Adipocyte (in vitro differentiated cells): ENCODE results near the gene MAD2L2.

Source experiments
- DNase-seq: peaks from one replicate; pipeline ENCODE4 v3.0.0-alpha.2; 2015; ENCODE audit warnings: low read depth
- H3K27me3 ChIP-seq: replicated peaks from 2 replicates; pipeline ENCODE4 v1.7.0; 2013; ENCODE audit warnings: mild to moderate bottlenecking, low read length, moderate library complexity; ENCODE audit not compliant: control insufficient read depth, insufficient read depth
- H3K36me3 ChIP-seq: 2 replicates; pipeline ENCODE4 v1.7.0; 2013; ENCODE audit warnings: low read length, mild to moderate bottlenecking, moderate library complexity; ENCODE audit not compliant: control insufficient read depth, insufficient read depth, severe bottlenecking
- H3K4me1 ChIP-seq: 2 replicates; pipeline ENCODE4 v1.7.0; 2013; ENCODE audit warnings: mild to moderate bottlenecking, low read length, moderate library complexity; ENCODE audit not compliant: control insufficient read depth, insufficient read depth
- H3K4me3 ChIP-seq: 2 replicates; pipeline ENCODE4 v1.7.0; 2013; ENCODE audit warnings: mild to moderate bottlenecking, low read length, moderate library complexity
- H3K9ac ChIP-seq: 2 replicates; pipeline ENCODE4 v1.7.0; 2013; ENCODE audit warnings: mild to moderate bottlenecking, low read length, moderate library complexity
- H3K9me3 ChIP-seq: 2 replicates; pipeline ENCODE4 v1.7.0; 2013; ENCODE audit warnings: mild to moderate bottlenecking, low read length, moderate library complexity; ENCODE audit not compliant: control insufficient read depth

The MAD2L2 gene

DNA sequence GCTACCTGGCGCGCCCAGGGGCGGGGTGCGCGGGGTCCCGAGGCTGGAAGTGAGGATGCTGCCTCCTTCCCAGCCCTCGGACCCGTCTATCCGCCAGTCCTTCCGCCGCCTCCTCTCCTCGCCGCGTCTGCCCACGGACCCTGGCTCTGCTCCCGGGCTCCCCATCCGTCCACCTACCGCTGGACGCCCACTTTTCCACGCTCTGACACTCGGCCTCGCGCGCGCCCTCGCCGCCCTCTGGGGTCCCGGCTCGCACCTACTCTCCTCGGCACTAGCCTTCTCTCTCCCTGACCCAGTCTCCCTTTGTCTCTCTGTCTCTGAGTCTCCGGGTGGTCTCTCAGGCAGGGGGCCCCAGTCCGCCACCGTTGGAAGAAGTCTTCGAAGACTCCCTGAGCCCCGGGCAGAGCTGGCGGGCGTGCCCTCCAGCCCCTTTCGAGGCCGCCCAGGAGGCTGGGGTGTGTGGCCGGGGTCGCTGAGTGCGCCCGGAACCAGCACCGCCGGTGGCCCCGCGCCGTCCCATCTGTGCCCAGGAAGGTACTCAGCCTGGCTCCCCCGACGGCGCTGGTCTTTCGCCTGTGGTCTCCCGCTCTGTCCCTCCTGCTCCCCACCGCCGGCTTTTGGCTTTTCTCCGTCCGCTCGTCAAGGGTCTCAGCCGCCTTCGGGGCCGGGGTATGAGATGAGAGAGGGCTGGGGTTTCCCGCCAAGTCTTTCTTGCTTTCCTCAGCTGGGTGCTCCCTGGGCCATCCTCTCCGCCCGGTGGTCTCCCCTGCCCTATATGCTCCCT is 11.2 kb upstream of the MAD2L2 start:
- H3K9ac ChIP-seq = no peak overlapping the region
- H3K27me3 ChIP-seq = peaks cover 52% of the 10 kb centered on the region
- no peak overlapping the region for H3K4me3 ChIP-seq
- peaks cover 4% of the 10 kb centered on the region for H3K4me1 ChIP-seq
- no peaks in the 10 kb centered on the region for H3K9me3 ChIP-seq
- H3K36me3 ChIP-seq = no peaks in the 10 kb centered on the region
- no peak for DNase-seq

DNA sequence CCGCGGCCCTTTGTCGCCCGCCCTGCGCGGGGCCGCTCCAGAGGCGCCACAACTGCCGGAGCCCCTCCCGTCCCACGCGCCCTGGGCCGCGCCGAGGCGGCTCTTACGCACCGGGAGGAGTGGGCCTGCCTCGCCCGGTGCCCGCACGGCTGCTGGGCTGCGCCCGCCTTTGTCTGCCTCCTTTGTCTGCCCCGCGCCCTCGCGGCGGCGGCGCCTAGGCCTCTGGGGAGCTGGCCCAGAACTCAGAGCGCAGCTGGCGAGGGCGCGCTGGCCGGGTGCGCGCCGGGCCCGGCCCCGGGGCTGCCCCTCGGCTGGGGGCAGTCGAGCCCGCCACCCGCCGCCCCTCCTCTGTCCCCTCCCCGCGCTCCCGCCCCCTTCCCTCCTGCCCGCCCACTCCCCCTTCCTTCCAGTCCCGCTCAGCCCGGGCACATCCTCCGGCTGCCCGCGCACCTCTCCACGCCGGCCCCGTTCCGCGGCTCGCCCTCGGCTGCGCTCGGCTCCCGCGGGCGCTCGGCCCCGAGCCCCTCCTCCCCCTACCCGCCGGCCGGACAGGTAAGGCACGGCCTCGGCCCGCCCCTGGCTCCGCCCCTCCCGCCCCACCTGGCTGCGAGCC is 10.5 kb upstream of the MAD2L2 start, which contains the start of gene DRAXIN:
TSS of gene DRAXIN (plus strand) at position 409 of the 613 bp plus-strand sequence. CDS start 14,549 bp downstream, outside the sequence.
- Histone ChIP-seq H3K27me3 (peaks cover 50% of the 10 kb centered on the region), H3K9ac (no peak within 1 kb of the TSS), H3K4me1 (peaks cover 4% of the 10 kb centered on the region), H3K36me3 (no peaks in the 10 kb centered on the region), H3K9me3 (no peaks in the 10 kb centered on the region), H3K4me3 (no peak within 1 kb of the TSS)
- DNase-seq = peak; percentile 25

DNA sequence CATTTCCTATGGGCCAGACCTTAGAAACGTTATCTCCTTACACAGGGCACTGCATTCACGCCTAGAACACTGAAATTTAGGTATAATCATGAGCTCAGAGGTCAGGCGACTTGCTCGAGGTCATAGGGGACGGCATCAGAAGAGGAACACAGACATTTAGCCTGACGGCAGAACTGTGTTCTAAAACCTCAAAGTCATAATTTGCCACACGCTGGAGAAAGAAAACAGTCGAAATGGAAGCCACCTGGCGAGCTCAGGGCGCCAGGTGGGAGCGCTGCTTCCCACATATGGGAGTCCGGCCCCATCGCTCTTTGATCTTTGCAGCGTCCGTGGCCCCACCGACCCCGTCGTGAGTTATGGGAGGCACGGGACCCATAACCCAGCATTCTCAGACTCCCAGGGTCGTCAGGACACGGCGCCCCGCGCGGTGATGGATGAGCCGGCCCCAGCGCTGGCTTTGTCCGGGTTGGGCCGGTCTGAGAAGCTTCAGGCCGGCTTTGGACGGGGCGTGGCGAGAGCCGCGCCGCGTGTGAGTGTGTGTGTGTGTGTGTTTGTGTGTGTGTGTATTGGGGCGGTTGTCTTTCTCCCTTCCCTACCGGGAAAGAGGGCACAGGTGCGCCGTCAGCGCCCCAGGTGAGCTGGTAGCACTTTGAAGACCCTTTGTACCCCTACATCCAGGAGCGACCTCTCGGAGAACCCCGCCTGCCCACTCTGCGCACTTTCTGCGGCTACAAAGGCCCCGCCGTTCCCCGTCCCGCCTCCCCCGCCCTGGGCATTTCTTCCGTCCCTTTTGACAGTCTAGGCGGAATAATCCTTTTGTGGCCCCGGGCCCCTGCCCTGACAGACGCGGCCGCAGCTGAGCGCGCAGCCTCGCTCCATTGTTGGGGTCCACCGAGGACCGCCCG is 9.7 kb upstream of the MAD2L2 start:
- Histone ChIP-seq H3K4me3 (no peak overlapping the region), H3K4me1 (peaks cover 4% of the 10 kb centered on the region), H3K9me3 (no peaks in the 10 kb centered on the region), H3K9ac (no peak overlapping the region), H3K27me3 (peaks cover 50% of the 10 kb centered on the region), H3K36me3 (no peaks in the 10 kb centered on the region)
- DNase-seq = no peak

DNA sequence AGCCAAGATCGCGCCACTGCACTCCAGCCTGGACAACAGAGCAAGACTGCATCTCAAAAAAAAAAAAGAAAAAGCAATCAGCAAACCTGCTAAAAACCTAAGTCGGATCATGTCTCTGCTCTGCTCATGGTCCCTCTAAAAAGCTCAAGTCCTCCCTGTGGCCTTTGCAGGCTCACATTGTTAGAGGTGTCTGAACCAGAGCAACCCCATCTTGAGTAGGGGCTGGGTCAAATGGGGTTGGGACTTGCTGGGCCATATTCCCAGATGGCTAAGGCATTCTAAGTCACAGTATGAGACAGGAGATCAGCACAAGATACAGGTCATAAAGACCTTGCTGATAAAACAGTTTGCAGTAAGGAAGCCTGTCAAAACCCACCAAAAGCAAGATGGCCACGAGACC is 7.6 kb upstream of the MAD2L2 start:
- no peak for DNase-seq
- Histone ChIP-seq H3K27me3 (peaks cover 39% of the 10 kb centered on the region), H3K9ac (no peak overlapping the region), H3K36me3 (no peaks in the 10 kb centered on the region), H3K4me1 (peaks cover 4% of the 10 kb centered on the region), H3K4me3 (no peak overlapping the region), H3K9me3 (no peaks in the 10 kb centered on the region)

DNA sequence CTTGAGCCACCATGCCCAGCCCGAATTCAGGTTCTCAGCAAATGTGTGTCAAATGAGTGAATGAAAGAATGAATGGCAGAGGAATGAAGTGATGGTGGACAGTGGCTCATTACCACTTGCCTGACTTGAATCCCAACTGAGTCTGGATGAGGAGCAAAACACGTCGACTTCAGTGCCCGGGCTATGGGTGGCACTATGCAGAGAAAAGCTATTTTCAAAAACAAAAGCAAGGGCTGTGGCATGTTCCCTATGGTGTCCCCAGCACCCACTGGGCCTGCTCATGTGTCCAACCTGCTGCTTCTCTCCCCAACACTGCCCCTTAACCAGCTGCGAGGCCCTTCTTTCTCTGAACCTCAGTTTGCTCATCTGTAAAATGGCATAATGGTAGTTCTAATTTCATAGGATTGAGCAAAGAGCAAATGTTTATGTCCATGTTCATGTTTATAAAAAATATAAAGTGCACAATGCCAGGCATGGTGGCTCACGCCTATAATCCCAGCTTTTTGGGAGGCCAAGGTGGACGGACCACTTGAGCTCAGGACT is 4.3 kb upstream of the MAD2L2 start:
- Histone ChIP-seq H3K4me1 (peaks cover 9% of the 10 kb centered on the region), H3K9me3 (no peaks in the 10 kb centered on the region), H3K4me3 (no peak overlapping the region), H3K27me3 (peaks cover 31% of the 10 kb centered on the region), H3K9ac (no peak overlapping the region), H3K36me3 (no peaks in the 10 kb centered on the region)
- DNase-seq = no peak

DNA sequence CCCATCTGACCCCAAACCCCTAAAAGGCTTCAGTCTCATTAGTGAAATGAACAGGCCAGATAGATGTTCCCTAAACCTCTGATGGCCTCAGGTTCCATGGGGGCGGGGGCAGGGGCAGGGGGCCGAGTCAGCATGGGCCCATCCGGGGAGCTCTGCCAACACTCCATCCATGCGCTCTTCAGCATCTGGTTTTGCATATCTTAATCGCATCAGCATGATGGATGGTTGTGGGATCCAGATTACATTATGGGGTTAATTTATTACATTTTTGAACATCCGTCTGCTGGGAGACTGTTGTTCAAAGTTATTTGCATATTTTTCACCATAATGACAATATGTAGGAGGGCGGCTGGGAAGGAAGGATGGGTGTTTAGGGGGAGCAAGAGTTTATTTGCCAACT is 3.1 kb upstream of the MAD2L2 start:
- no peaks in the 10 kb centered on the region for H3K9me3 ChIP-seq
- no peak for DNase-seq

DNA sequence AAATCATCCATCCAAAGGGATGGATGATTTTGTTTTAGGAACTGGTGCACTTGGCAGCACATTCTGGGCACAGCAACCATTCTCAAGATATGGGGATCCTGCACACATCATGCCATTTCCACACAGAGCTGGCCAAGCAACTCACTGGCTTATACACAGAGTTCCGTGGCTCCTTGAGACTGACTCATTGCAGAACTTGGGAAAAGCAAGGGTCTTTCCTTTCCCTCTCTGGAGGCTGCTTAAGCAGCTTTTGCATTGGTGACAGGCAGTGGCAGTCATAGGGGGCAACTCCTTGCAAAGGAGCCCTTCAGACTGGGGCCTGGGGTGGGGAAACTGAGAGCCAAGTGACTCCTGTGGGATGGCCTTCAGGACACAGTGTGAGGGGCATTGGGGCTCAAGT is 1.9 kb upstream of the MAD2L2 start:
- Histone ChIP-seq H3K9me3 (no peaks in the 10 kb centered on the region), H3K9ac (no peak overlapping the region), H3K4me3 (no peak overlapping the region), H3K4me1 (peaks cover 10% of the 10 kb centered on the region), H3K36me3 (no peaks in the 10 kb centered on the region), H3K27me3 (peaks cover 12% of the 10 kb centered on the region)
- no peak for DNase-seq

More for the DNA sequence above, 3.1 kb upstream of the MAD2L2 start:
- Histone ChIP-seq H3K4me3 (no peak overlapping the region), H3K36me3 (no peaks in the 10 kb centered on the region), H3K27me3 (peaks cover 22% of the 10 kb centered on the region), H3K4me1 (peaks cover 10% of the 10 kb centered on the region), H3K9ac (no peak overlapping the region)

DNA sequence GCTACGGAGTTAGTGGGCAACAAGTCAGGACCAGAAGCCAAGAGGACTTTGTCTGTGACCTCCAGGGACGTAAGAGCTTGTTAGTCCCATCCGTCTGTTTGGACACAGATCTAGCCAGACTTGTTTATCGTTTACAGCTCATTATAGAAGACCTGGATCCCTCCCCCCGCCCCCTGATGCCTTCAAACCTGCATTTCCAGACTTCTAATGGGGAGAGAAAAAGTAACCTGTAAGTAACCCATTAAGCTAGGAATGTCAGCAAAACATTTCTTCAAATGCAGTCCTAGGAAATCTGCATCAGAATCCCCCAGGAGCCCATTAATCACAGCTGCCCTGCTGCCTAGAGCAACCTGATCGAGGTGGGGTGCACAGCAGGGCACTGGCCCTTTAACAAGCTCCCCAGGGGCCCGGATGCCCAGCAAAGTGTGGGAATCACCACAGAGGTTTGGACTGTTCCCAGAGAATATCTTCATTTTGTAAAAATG is 1.4 kb upstream of the MAD2L2 start:
- no peaks in the 10 kb centered on the region for H3K9me3 ChIP-seq
- no peak overlapping the region for H3K4me3 ChIP-seq
- H3K27me3 ChIP-seq = peaks cover 7% of the 10 kb centered on the region
- no peak overlapping the region for H3K9ac ChIP-seq
- DNase-seq = no peak
- no peaks in the 10 kb centered on the region for H3K36me3 ChIP-seq
- peaks cover 10% of the 10 kb centered on the region for H3K4me1 ChIP-seq

DNA sequence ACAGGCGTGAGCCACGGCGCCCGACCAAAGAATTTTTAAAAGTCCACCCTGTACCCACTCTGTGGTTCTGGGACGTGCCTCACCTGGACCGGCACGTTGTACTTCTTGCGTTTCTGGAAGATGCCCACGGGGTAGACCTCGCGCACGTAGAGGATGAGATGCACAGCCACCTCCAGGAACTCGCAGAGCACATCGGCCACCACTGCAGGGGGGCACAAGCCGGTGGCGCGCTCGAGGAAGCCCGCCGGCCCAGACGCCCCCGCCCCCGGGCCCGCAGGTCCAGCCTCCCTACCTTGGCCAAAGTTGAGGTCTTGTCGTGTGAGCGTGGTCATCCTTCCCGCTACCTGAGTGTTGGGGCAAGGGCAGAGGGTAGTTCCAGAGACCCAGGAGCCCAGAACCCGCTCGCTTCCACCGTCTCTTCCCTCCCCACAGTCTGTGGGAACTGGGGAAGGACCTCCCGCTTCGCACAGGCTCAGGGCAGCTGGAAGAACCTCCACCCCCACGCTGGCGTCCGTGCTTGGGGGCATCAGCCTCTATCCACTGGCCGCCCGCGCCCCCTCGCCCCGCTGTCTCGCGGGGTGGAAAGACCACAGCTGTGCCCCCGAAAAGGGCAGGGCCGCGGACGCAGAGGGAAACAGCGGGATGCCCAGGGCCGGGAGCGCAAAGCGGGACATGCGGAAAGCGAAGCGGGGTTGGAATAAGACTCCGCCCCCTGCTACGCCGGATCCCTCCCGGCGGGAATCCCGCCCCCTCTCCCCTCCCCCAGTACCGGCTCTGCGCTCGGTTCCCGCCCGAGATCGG is 478 bp downstream of the MAD2L2 start:
- Histone ChIP-seq H3K4me1 (peaks cover 10% of the 10 kb centered on the region), H3K36me3 (peaks cover 6% of the 10 kb centered on the region), H3K27me3 (peaks cover 7% of the 10 kb centered on the region), H3K9ac (peak overlapping the region; percentile 85), H3K9me3 (no peaks in the 10 kb centered on the region), H3K4me3 (peak overlapping the region; percentile 92)
- DNase-seq = no peak

DNA sequence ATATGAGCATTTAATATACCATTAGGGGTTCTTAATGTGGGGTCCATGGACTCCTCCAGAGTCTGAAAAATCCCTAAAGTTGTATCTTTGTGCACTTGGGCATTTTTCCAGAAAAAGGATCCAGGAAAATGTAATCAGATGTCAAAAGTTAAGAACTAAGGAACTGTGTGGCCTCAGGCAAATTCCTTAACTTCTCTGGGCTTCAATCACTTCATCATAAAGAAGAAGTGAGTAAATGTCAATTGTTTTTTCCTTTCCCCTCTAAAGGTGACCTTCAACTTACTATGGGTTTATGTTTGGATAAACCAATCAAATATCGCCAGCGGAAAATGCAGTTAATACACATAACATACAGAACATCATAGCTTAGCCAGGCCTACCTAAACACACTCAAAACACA is 2.5 kb downstream of the MAD2L2 start:
- Histone ChIP-seq H3K4me3 (no peak overlapping the region), H3K9ac (no peak overlapping the region), H3K27me3 (peaks cover 3% of the 10 kb centered on the region), H3K9me3 (no peaks in the 10 kb centered on the region), H3K36me3 (peaks cover 18% of the 10 kb centered on the region), H3K4me1 (peaks cover 10% of the 10 kb centered on the region)
- DNase-seq = no peak
